IPS DF 6.9 (cell line): Measurements from ENCODE around the gene C16orf54.
"Not testable (repeated sequence)": the region's sequence is repeated elsewhere in the genome, so short reads cannot be mapped to it uniquely, and the experiment has no call there.

Experiments used
- DNase-seq: peaks from one replicate; pipeline ENCODE4 v3.0.0-alpha.2; 2013; ENCODE audit warnings: low read depth, low spot score
- H3K27ac ChIP-seq: one replicate; pipeline ENCODE4 v1.5.1; 2013; ENCODE audit warnings: low read length, control low read depth
- H3K27me3 ChIP-seq: 2 replicates; pipeline ENCODE4 v1.6.1; 2013; ENCODE audit warnings: mild to moderate bottlenecking, low read length; ENCODE audit not compliant: control insufficient read depth, insufficient read depth
- H3K36me3 ChIP-seq: 2 replicates; pipeline ENCODE4 v1.6.1; 2013; ENCODE audit warnings: low read length; ENCODE audit not compliant: control insufficient read depth, insufficient read depth
- H3K4me1 ChIP-seq: 2 replicates; pipeline ENCODE4 v1.6.1; 2013; ENCODE audit warnings: low read length; ENCODE audit not compliant: control insufficient read depth, insufficient read depth
- H3K4me3 ChIP-seq: 2 replicates; pipeline ENCODE4 v1.5.1; 2013; ENCODE audit warnings: mild to moderate bottlenecking, low read length
- H3K9me3 ChIP-seq: 2 replicates; pipeline ENCODE4 v1.6.1; 2013; ENCODE audit warnings: low read length, inconsistent platforms; ENCODE audit not compliant: control insufficient read depth, insufficient read depth
- WGBS: extraction: QIAGEN DNeasy Blood & Tissue Kit; methylation state at CpG from one replicate; pipeline ENCODE4 v1.1.7; 2013; ENCODE audit warnings: mixed read lengths, missing lambda C conversion rate; ENCODE audit not compliant: insufficient read length, insufficient coverage; 5-methylcytosine and 5-hydroxymethylcytosine counted together

The C16orf54 gene

DNA sequence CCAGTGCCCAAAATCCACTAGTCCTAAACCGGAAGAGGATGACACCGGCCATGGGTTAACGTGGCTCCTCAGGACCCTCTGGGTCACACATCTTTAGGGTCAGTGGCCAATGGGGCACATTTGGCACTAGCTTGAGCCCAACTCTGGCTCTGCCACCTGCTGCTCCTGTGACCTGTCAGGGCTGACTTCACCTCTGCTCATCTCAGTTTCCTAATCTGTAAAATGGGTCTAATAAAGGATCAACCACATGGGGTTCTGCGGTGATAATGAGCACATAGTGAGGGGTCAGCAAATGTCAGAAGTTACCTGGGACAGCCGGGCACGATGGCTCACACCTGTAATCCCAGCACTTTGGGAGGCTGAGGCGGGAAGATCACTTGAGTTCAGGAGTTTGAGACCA is 48.4 kb downstream of the C16orf54 start:
- no peak overlapping the region for H3K27ac ChIP-seq
- no peaks in the 10 kb centered on the region for H3K27me3 ChIP-seq
- no CpG with 5 or more reads among the region's 7 CpGs for WGBS
- H3K4me1 ChIP-seq: peaks cover 2% of the 10 kb centered on the region
- 0 out of 2 replicates have a peak, but pooled peaks cover 1% of the 10 kb centered on the region for H3K9me3 ChIP-seq
- peaks cover 14% of the 10 kb centered on the region for H3K36me3 ChIP-seq
- H3K4me3 ChIP-seq: no peak overlapping the region
- no peak for DNase-seq

DNA sequence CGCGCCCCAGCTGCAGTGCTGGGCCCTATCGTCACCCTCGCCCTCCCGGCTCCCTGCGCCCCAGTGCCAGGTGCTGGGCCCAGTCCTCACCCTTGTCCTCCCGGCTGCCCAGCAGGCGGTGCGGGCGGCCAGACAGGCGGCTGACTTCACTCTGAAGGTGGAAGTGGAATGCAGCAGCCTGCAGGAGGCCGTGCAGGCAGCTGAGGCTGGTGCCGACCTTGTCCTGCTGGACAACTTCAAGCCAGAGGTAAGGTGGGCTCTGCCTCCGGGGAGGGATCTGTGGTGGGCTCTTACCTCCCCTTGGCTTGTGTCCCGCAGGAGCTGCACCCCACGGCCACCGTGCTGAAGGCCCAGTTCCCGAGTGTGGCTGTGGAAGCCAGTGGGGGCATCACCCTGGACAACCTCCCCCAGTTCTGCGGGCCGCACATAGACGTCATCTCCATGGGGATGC is 48.9 kb downstream of the C16orf54 start:
- peaks cover 2% of the 10 kb centered on the region for H3K4me1 ChIP-seq
- DNase-seq: no peak
- no peak overlapping the region for H3K27ac ChIP-seq
- peaks cover 14% of the 10 kb centered on the region for H3K36me3 ChIP-seq
- 0 out of 2 replicates have a peak, but pooled peaks cover 1% of the 10 kb centered on the region for H3K9me3 ChIP-seq
- WGBS: no CpG with 5 or more reads among the region's 21 CpGs
- H3K27me3 ChIP-seq: no peaks in the 10 kb centered on the region
- H3K4me3 ChIP-seq: no peak overlapping the region

DNA sequence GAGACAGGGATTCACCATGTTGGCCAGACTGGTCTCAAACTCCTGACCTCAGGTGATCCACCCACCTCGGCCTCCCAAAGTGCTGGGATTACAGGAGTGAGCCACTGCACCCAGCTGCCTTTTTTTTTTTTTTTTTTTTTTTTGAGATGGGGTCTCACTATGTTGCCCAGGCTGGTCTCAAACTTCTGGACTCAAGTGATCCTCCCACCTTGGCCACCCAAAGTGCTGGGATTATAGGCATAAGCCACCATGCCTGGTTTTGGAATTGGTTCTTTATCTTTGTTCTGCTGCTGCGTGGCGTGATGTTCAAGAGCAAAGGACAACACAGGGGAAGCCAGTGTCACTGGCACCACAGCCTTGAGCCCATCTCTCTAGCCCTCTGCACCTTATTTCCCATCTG is 50.1 kb downstream of the C16orf54 start:
- not testable (repeated sequence) for H3K4me3 ChIP-seq, H3K9me3 ChIP-seq, H3K4me1 ChIP-seq, H3K27me3 ChIP-seq, H3K27ac ChIP-seq, DNase-seq
- peaks cover 14% of the 10 kb centered on the region for H3K36me3 ChIP-seq
- no CpG with 5 or more reads among the region's 3 CpGs for WGBS

DNA sequence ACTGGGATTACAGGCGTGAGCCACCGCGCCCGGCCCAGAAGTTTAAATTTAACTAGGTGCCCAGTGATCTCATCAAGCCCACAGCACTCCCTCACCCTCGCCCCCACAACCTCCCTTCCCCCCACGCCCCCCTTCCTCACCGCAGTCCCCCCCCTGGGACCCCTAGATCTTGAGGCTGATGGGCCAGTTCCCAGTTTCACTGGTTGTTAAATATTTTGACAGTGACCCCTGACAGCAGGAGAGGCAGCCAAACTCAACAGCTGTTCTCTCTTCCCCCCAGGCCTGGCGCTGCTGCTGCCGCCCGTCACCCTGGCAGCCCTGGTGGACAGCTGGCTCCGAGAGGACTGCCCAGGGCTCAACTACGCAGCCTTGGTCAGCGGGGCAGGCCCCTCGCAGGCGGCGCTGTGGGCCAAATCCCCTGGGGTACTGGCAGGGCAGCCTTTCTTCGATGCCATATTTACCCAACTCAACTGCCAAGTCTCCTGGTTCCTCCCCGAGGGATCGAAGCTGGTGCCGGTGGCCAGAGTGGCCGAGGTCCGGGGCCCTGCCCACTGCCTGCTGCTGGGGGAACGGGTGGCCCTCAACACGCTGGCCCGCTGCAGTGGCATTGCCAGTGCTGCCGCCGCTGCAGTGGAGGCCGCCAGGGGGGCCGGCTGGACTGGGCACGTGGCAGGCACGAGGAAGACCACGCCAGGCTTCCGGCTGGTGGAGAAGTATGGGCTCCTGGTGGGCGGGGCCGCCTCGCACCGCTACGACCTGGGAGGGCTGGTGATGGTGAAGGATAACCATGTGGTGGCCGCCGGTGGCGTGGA is 51.2 kb downstream of the C16orf54 start:
- Histone ChIP-seq H3K36me3 (peaks cover 14% of the 10 kb centered on the region), H3K4me1 (no peaks in the 10 kb centered on the region; the same call in 1 of the 2 replicates), H3K9me3 (0 out of 2 replicates have a peak, but pooled peaks cover 1% of the 10 kb centered on the region), H3K27me3 (no peaks in the 10 kb centered on the region), H3K27ac (no peak overlapping the region), H3K4me3 (no peak overlapping the region)
- no CpG with 5 or more reads among the region's 41 CpGs for WGBS
- DNase-seq: no peak

DNA sequence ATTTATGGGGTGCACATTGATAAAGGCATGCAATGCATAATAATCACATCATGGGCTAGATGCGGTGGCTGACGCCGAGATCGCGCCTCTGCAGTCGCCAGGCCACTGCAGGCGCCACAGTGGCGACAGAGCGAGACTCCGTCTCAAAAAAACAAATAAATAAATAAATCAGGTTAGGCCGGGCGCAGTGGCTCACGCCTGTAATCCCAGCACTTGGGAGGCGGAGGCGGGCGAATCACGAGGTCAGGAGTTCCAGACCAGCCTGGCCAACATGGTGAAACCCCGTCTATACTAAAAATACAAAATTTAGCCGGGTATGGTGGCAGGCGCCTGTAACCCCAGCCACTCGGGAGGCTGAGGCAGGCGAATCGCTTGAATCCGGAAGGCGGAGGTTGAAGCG is 53.2 kb downstream of the C16orf54 start:
- H3K4me1 ChIP-seq, H3K9me3 ChIP-seq, H3K27ac ChIP-seq, H3K27me3 ChIP-seq, H3K4me3 ChIP-seq, DNase-seq: not testable (repeated sequence)
- WGBS: no CpG with 5 or more reads among the region's 26 CpGs
- peaks cover 13% of the 10 kb centered on the region for H3K36me3 ChIP-seq
